ENCODE data around the gene GUCD1. TPM values are rescaled to one million over a fixed set of nuclear protein-coding genes. Genes with fewer than 3 reads are reported as not detected.
A peak's percentile ranks its signal among the peaks of the same experiment; 100 is the strongest.

The GUCD1 gene
- total and polyA plus RNA-seq, 2 of the 13 experiments (the other 11 are each of a cell fraction or from before 2014, with no cell fraction given) = 128 to 245 TPM

GRCh38 chr22:24593836-24594568 is 39.1 kb upstream of the GUCD1 start (continued):
- TF ChIP-seq ZBED4 (CRISPR knock-in tag; IDR thresholded peaks at IDR 0.05; ENCODE audit: borderline replicate concordance) = peak; percentile 38; the same call in 1 of the 2 replicates
- 0 out of 2 replicates have a peak, but pooled peaks have one; percentile 9 for TF ChIP-seq ZMYM3 (CRISPR knock-in tag; IDR thresholded peaks at IDR 0.05)
- peak; percentile 35 for TF ChIP-seq ARID4A (CRISPR knock-in tag; IDR thresholded peaks at IDR 0.05; ENCODE audit: borderline replicate concordance)
- TF ChIP-seq CCAR2 (optimal IDR thresholded peaks at IDR 0.05; ENCODE audit: low read depth, low read length) = no peak
- peak; percentile 57; the same call in 1 of the 2 replicates for TF ChIP-seq FOXJ3 (CRISPR knock-in tag; IDR thresholded peaks at IDR 0.05; ENCODE audit: borderline replicate concordance)
- TF ChIP-seq YEATS4 (CRISPR knock-in tag; IDR thresholded peaks at IDR 0.05; ENCODE audit: borderline replicate concordance) = peak; percentile 57; the same call in 1 of the 2 replicates
- 0 out of 2 replicates have a peak, but pooled peaks have one; percentile 19 for TF ChIP-seq NFAT5 (CRISPR knock-in tag; IDR thresholded peaks at IDR 0.05)
- TF ChIP-seq BRF2 (CRISPR knock-in tag; IDR thresholded peaks at IDR 0.05) = no peak
- TF ChIP-seq SAP130 (CRISPR knock-in tag; IDR thresholded peaks at IDR 0.05; ENCODE audit: low read depth) = peak; percentile 78
- TF ChIP-seq ZNF564 (CRISPR knock-in tag; IDR thresholded peaks at IDR 0.05) = 0 out of 2 replicates have a peak, but pooled peaks have one; percentile 44
- TF ChIP-seq PHF21A (CRISPR knock-in tag; IDR thresholded peaks at IDR 0.05) = peak; percentile 98
- TF ChIP-seq BRD4 (CRISPR knock-in tag; IDR thresholded peaks at IDR 0.05) = peak; percentile 51; the same call in 1 of the 2 replicates
- peak; percentile 60; the same call in 1 of the 2 replicates for TF ChIP-seq ZNF792 (CRISPR knock-in tag; IDR thresholded peaks at IDR 0.05)
